Endothelial cell of hepatic sinusoid (primary cell): ENCODE measurements around the gene GRIN2C.

ENCODE experiments used
- in situ Hi-C: cut with HindIII; loops from 2 replicates; pipeline ENCODE4 v1.10.0; 2017; ENCODE audit warnings: low sequenced_read_pairs

The GRIN2C gene

GRCh38 chr17:74804683-74805082, 55.0 kb downstream of the GRIN2C start:
- in situ Hi-C loops: loop anchor here (5.0 kb wide), 1 partner anchor 43 kb away; no protein-coding TSS in a partner anchor

GRCh38 chr17:74803971-74804370, 55.7 kb downstream of the GRIN2C start:
- in situ Hi-C loops: no loop called here

- in situ Hi-C loops: no loop called here
Observed at GRCh38 chr17:74803388-74803930, 56.2 kb downstream of the GRIN2C start.

GRCh38 chr17:74801896-74802295, 57.8 kb downstream of the GRIN2C start:
- in situ Hi-C loops: no loop called here

GRCh38 chr17:74800531-74800930, 59.2 kb downstream of the GRIN2C start:
- in situ Hi-C loops: no loop called here

GRCh38 chr17:74799097-74799496, 60.6 kb downstream of the GRIN2C start:
- in situ Hi-C loops: no loop called here

- in situ Hi-C loops: no loop called here
Observed at GRCh38 chr17:74798239-74798707, 61.4 kb downstream of the GRIN2C start.

- in situ Hi-C loops: no loop called here
Observed at GRCh38 chr17:74797824-74798223, 61.9 kb downstream of the GRIN2C start.

GRCh38 chr17:74796866-74797265, 62.8 kb downstream of the GRIN2C start:
- in situ Hi-C loops: no loop called here

GRCh38 chr17:74796211-74796610, 63.5 kb downstream of the GRIN2C start:
- in situ Hi-C loops: no loop called here

- in situ Hi-C loops: no loop called here
Observed at GRCh38 chr17:74795327-74796020, 64.2 kb downstream of the GRIN2C start.

- in situ Hi-C loops: loop anchor here (5.0 kb wide), 1 partner anchor 70 kb away; no protein-coding TSS in a partner anchor
Observed at GRCh38 chr17:74792586-74793105, 67.0 kb downstream of the GRIN2C start.
